HEK293T (cell line): ENCODE data around the gene GALNT2.

ENCODE experiments used
- ARNT ChIP-seq: fragments of 450-650 bp; IDR thresholded peaks from 2 replicates; pipeline ENCODE4 v1.6.1; 2017; ENCODE audit warnings: mild to moderate bottlenecking
- BHLHE40 ChIP-seq: fragments of 450-650 bp; IDR thresholded peaks from 2 replicates; pipeline ENCODE4 v1.6.1; 2016; ENCODE audit warnings: mild to moderate bottlenecking, moderate library complexity, borderline replicate concordance
- CTBP1 ChIP-seq: fragments of 450-650 bp; IDR thresholded peaks from 2 replicates; pipeline ENCODE4 v1.6.1; 2016; ENCODE audit warnings: borderline replicate concordance
- ELF4 ChIP-seq: fragments of 450-650 bp; IDR thresholded peaks from 2 replicates; pipeline ENCODE4 v1.6.1; 2017; ENCODE audit warnings: antibody characterized with exemption
- FOXA1 ChIP-seq: fragments of 450-650 bp; IDR thresholded peaks from 2 replicates; pipeline ENCODE4 v1.6.1; 2016; ENCODE audit warnings: mild to moderate bottlenecking
- FOXK2 ChIP-seq: fragments of 450-650 bp; IDR thresholded peaks from 2 replicates; pipeline ENCODE4 v1.6.1; 2016; ENCODE audit warnings: mild to moderate bottlenecking
- FOXM1 ChIP-seq: fragments of 450-650 bp; IDR thresholded peaks from 2 replicates; pipeline ENCODE4 v1.6.1; 2017; ENCODE audit warnings: mild to moderate bottlenecking, borderline replicate concordance
- HDGF ChIP-seq: fragments of 450-650 bp; IDR thresholded peaks from 2 replicates; pipeline ENCODE4 v1.6.1; 2017; ENCODE audit warnings: antibody characterized with exemption, borderline replicate concordance
- L3MBTL2 ChIP-seq: fragments of 450-650 bp; conservative IDR thresholded peaks from 2 replicates; pipeline ENCODE4 v1.6.1; 2016; ENCODE audit warnings: mild to moderate bottlenecking
- NFRKB ChIP-seq: fragments of 450-650 bp; IDR thresholded peaks from 2 replicates; pipeline ENCODE4 v1.6.1; 2016; ENCODE audit warnings: mild to moderate bottlenecking, moderate library complexity
- SP1 ChIP-seq: fragments of 450-650 bp; IDR thresholded peaks from 2 replicates; pipeline ENCODE4 v1.6.1; 2017
- SUZ12 ChIP-seq: fragments of 450-650 bp; IDR thresholded peaks from 2 replicates; pipeline ENCODE4 v1.6.1; 2016; ENCODE audit warnings: mild to moderate bottlenecking
- TARDBP ChIP-seq: fragments of 450-650 bp; IDR thresholded peaks from 2 replicates; pipeline ENCODE4 v1.6.1; 2016
- ZNF384 ChIP-seq: fragments of 450-650 bp; IDR thresholded peaks from 2 replicates; pipeline ENCODE4 v1.6.1; 2016

- TF ChIP-seq ZNF384 (no peak), ELF4 (no peak), SUZ12 (no peak), NFRKB (no peak), L3MBTL2 (no peak), SP1 (no peak), FOXM1 (no peak), TARDBP (no peak), ARNT (no peak), FOXA1 (no peak), BHLHE40 (no peak), CTBP1 (no peak), FOXK2 (no peak), HDGF (no peak)
Measured at GRCh38 chr1:230201445-230201844, 134.4 kb downstream of the GALNT2 start.
